Gastroesophageal sphincter (tissue), 3 donors: ENCODE data around the gene MEGF11.

Experiments used
- CTCF ChIP-seq, 4 experiments: fragments of 200-600 bp in 2 of 4; fragments of 450-650 bp in 2 of 4; sonication (generic) in 1 of 4; IDR thresholded peaks; one replicate each; pipeline ENCODE4 v1.5.1; 2017 to 2019; ENCODE audit warnings: antibody characterized with exemption in 4 of 4, mild to moderate bottlenecking in 2 of 4, moderate library complexity in 2 of 4
- EP300 ChIP-seq: sonication (generic); formaldehyde crosslinking; IDR thresholded peaks from one replicate; pipeline ENCODE4 v1.6.1; 2017; ENCODE audit warnings: antibody characterized with exemption, mild to moderate bottlenecking
- POLR2A ChIP-seq, 2 donors: fragments of 450-650 bp; IDR thresholded peaks; one replicate each; pipeline ENCODE4 v1.6.1; 2017; ENCODE audit warnings: antibody characterized with exemption in 2 of 2, mild to moderate bottlenecking in 2 of 2, moderate library complexity in 1 of 2

DNA sequence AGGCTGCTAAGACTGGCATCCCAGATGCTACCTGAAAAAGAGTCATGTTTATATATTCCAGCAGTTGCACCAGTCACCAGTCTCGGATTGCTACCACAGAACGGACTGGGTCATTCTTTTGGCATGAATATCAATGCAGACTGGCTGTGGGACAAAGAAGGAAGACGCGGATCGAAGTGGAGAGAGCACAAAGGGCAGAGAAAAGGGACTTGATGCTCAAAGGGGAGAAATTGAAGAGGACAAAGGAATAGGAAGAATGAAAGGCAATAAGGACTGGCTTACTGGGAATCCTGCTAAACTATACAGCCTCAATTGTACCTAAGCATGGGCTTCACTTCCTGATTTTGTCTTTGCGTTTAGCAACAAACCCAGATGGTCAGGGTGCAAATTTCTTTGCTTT lies 24.5 kb upstream of the MEGF11 start:
- TF ChIP-seq CTCF (IDR thresholded peaks at IDR 0.05) = no peak
- no peak for TF ChIP-seq EP300
- TF ChIP-seq POLR2A (IDR thresholded peaks at IDR 0.05) = no peak
